ENCODE measurements around the gene ZBTB6. TPM values are rescaled to one million over a fixed set of nuclear protein-coding genes. Genes with fewer than 3 reads are reported as not detected.

Gene ZBTB6
- total and polyA plus RNA-seq, 2 of the 8 experiments (the other 6 are each of a cell fraction or from before 2014, with no cell fraction given), result 2.0 to 10.0 TPM

GRCh38 chr9:122900791-122901190, 12.3 kb downstream of the ZBTB6 start:
- Histone ChIP-seq H3K79me2 (ENCODE audit: control insufficient read depth in 1 of 2, insufficient read depth in 2 of 2, low read length in 2 of 2) (peaks cover 6 to 76% of the 10 kb centered on the region in 2 experiments; a peak in 3 of 4 replicates), H3K4me1 (replicated peaks in 1 of 4; ENCODE audit: control insufficient read depth in 3 of 4, insufficient read depth in 4 of 4, low read length in 3 of 4) (no peaks in the 10 kb centered on the region; a peak in 1 of 7 replicates), H2BK15ac (ENCODE audit: low read length) (no peak overlapping the region), H2BK120ac (replicated peaks; ENCODE audit: low read depth, low read length) (no peak overlapping the region), H3K4ac (replicated peaks; ENCODE audit: insufficient read length, low read depth, low read length) (no peak overlapping the region), H3K56ac (replicated peaks; ENCODE audit: insufficient read length, low read depth, low read length) (no peak overlapping the region), H3K4me3 (ENCODE audit: extremely low read depth in 1 of 4, insufficient read depth in 2 of 4, low read depth in 3 of 4, low read length in 4 of 4) (no peak overlapping the region), H3K79me1 (ENCODE audit: low read depth, low read length) (no peaks in the 10 kb centered on the region; the same call in 1 of the 2 replicates), H3K27me3 (replicated peaks in 1 of 4; ENCODE audit: control insufficient read depth in 3 of 4, extremely low read depth in 1 of 4, insufficient read depth in 3 of 4, low read length in 3 of 4) (no peaks in the 10 kb centered on the region), H3K9me3 (ENCODE audit: insufficient read depth in 2 of 2, low read depth in 1 of 2, low read length in 1 of 2) (no peaks in the 10 kb centered on the region), H3K23me2 (ENCODE audit: low read depth, low read length) (no peaks in the 10 kb centered on the region), H2BK12ac (ENCODE audit: low read depth, low read length) (no peak overlapping the region), H4K20me1 (replicated peaks in 1 of 2; ENCODE audit: control insufficient read depth in 1 of 2, insufficient read depth in 2 of 2, low read length in 2 of 2) (peaks cover 2 to 3% of the 10 kb centered on the region in 2 experiments), H2AK5ac (ENCODE audit: low read depth, low read length) (no peak overlapping the region), H3K18ac (ENCODE audit: extremely low read depth, low read length) (no peak overlapping the region), H3K27ac (ENCODE audit: low read depth, low read length) (no peak overlapping the region), H4K91ac (replicated peaks; ENCODE audit: insufficient read length, low read length) (no peak overlapping the region), H3K36me3 (ENCODE audit: control insufficient read depth in 2 of 4, insufficient read depth in 4 of 4, low read length in 3 of 4) (peaks cover 0 to 23% (median 7%) of the 10 kb centered on the region in 4 experiments; a peak in 4 of 8 replicates), H2BK20ac (ENCODE audit: low read length) (no peak overlapping the region), H2AFZ (ENCODE audit: low read length) (no peak overlapping the region), H3K9ac (replicated peaks in 1 of 4; ENCODE audit: extremely low read depth in 1 of 4, low read depth in 3 of 4, low read length in 3 of 4) (no peak overlapping the region), H4K8ac (ENCODE audit: extremely low read depth, insufficient read depth, low read length) (no peak overlapping the region), H4K5ac (ENCODE audit: insufficient read length, low read depth, low read length) (no peak overlapping the region), H3K14ac (ENCODE audit: insufficient read length) (no peak overlapping the region), H2BK5ac (ENCODE audit: low read depth, low read length) (no peak overlapping the region), H3K23ac (ENCODE audit: insufficient read length) (no peak overlapping the region), H3K4me2 (ENCODE audit: insufficient read depth in 1 of 2, low read depth in 2 of 2, low read length in 2 of 2) (no peak overlapping the region)
- WGBS, 2 experiments (ENCODE audit: extremely low coverage in 1 of 2, insufficient coverage in 1 of 2, insufficient read length in 1 of 2, insufficient replicate concordance in 2 of 2, low coverage in 1 of 2, low lambda C conversion rate in 2 of 2, missing lambda C conversion rate in 1 of 2), result 90% methylated on average over 2 of the region's 2 CpGs; no CpG with 5 or more reads in 1 of the 2 experiments
- POLR2A ChIA-PET (ENCODE audit: partially characterized antibody), result interaction anchor here (1.0 to 1.9 kb wide), 3 partner anchors 12 to 62 kb away, joined by 3 to 5 read pairs (median 5); partner anchors contain the start of genes RABGAP1 and ZBTB6
- no peak for FAIRE-seq
- CTCF ChIA-PET (ENCODE audit: partially characterized antibody), result interaction anchor here (0.6 kb wide), 1 partner anchor 16 kb away, joined by 3 read pairs; no protein-coding TSS in a partner anchor
- DNase-seq (ENCODE audit: low read depth in 1 of 2, low spot score in 2 of 2), result no peak
- no peak for TF ChIP-seq RXRA (IDR thresholded peaks at IDR 0.05; ENCODE audit: insufficient read depth, low read depth, low read length)
- no peak for TF ChIP-seq BCL11A (IDR thresholded peaks at IDR 0.05; ENCODE audit: low read depth in 2 of 2, low read length in 2 of 2)
- TF ChIP-seq KDM4A (IDR thresholded peaks at IDR 0.05; ENCODE audit: low read depth, low read length, severe bottlenecking), result no peak
- TF ChIP-seq TAF7 (optimal IDR thresholded peaks at IDR 0.05; ENCODE audit: borderline replicate concordance, low read depth, low read length), result no peak
- TF ChIP-seq NRF1 (IDR thresholded peaks at IDR 0.05; ENCODE audit: low read depth, low read length), result no peak
- TF ChIP-seq SAP30 (IDR thresholded peaks at IDR 0.05; ENCODE audit: insufficient read depth, insufficient replicate concordance, low read length), result no peak
- no peak for TF ChIP-seq YY1 (IDR thresholded peaks at IDR 0.05; ENCODE audit: low read depth, low read length)
- no peak for TF ChIP-seq SRF (IDR thresholded peaks at IDR 0.05; ENCODE audit: low read depth, low read length)
- no peak for TF ChIP-seq BRCA1 (IDR thresholded peaks at IDR 0.05; ENCODE audit: low read depth, low read length)
- TF ChIP-seq HDAC6 (IDR thresholded peaks at IDR 0.05; ENCODE audit: low read depth, low read length), result no peak
- no peak for TF ChIP-seq KDM5A (IDR thresholded peaks at IDR 0.05; ENCODE audit: low read length)
- TF ChIP-seq ATF2 (IDR thresholded peaks at IDR 0.05; ENCODE audit: low read length), result no peak
- TF ChIP-seq SIRT6 (IDR thresholded peaks at IDR 0.05; ENCODE audit: low read length), result no peak

Measured in H1 (cell line).